NCI-H526 treated with DMSO at 0.1 percent for 48 hours (cell line): Measurements from ENCODE around the gene MCAM.

Source experiments
- DNase-seq: peaks from one replicate; lab custom pipeline; 2025; lab: John Stamatoyannopoulos, UW

Gene MCAM

GRCh38 chr11:119262668-119263351 lies 54.1 kb downstream of the MCAM start:
- no peak for DNase-seq

GRCh38 chr11:119258983-119259382 lies 57.9 kb downstream of the MCAM start:
- DNase-seq = no peak
